K562 (cell line): ENCODE data around the gene CIAO1. TPM values are rescaled to one million over a fixed set of nuclear protein-coding genes. Genes with fewer than 3 reads are reported as not detected.

Experiments used
- ATAC-seq: fragments of 200-7000 bp; cut with Tn5 transposase; 3 replicates; pipeline ENCODE4 v1.9.1; 2020; ENCODE audit warnings: moderate library complexity
- BruUV-seq: library from RNA; stranded (reverse); fragments of 400-500 nt; replicated peaks from 2 replicates; lab custom pipeline; 2021; lab: Mats Ljungman, UMichigan
- CTCF ChIA-PET: fragments of 300-600 bp; formaldehyde crosslinking; extraction: SDS; loops from one replicate; lab custom pipeline; 2021; ENCODE audit warnings: low intra/inter-chr PET ratio; lab: Yijun Ruan, JAX
- POLR2A ChIA-PET: fragments of 300-600, 350-650 bp; sonication (Branson Sonifier 250); formaldehyde crosslinking; extraction: SDS; loops from one replicate; lab custom pipeline; 2021; ENCODE audit warnings: antibody characterized with exemption, inconsistent platforms; lab: Yijun Ruan, JAX
- DNase-seq, 4 experiments: peaks; one replicate each; pipeline versions ENCODE4 v3.0.0 to v3.0.0-alpha.2; 2011 to 2018; ENCODE audit warnings: low spot score in 3 of 4, mixed read lengths in 3 of 4; ENCODE audit errors: extremely low read depth in 1 of 4
- FAIRE-seq: peaks from 2 replicates; lab custom pipeline; 2011; peaks lifted over from hg19 to GRCh38; lab: Jason Lieb, UNC
- H2AFZ ChIP-seq: 2 replicates; pipeline ENCODE4 v1.6.0; 2011; ENCODE audit warnings: low read depth, low read length, control low read depth, inconsistent platforms
- H3K27ac ChIP-seq: fragments of 200-600 bp; 3 replicates; pipeline ENCODE4 v1.8.0; 2011; ENCODE audit warnings: low read depth, mild to moderate bottlenecking, control low read depth, inconsistent platforms, low read length, moderate library complexity, mixed read lengths; ENCODE audit errors: extremely low read depth
- H3K27me3 ChIP-seq, 2 experiments: fragments of 300-600 bp in 1 of 2; 2 replicates in 1 of 2; 3 replicates in 1 of 2; pipeline versions ENCODE4 v1.6.0 to v1.8.0; 2011; ENCODE audit warnings: inconsistent platforms in 2 of 2, low read length in 2 of 2, mild to moderate bottlenecking in 1 of 2, mixed read lengths in 1 of 2, moderate library complexity in 1 of 2; ENCODE audit not compliant: control insufficient read depth in 2 of 2, insufficient read depth in 2 of 2
- H3K36me3 ChIP-seq: fragments of 300-600 bp; 3 replicates; pipeline ENCODE4 v1.8.0; 2011; ENCODE audit warnings: mild to moderate bottlenecking, low read length, inconsistent platforms; ENCODE audit not compliant: control insufficient read depth, insufficient read depth
- H3K4me1 ChIP-seq, 2 experiments: fragments of 200-600 bp in 1 of 2; replicated peaks in 1 of 2; 2 replicates in 1 of 2; 3 replicates in 1 of 2; pipeline versions ENCODE4 v1.5.1 to v1.8.0; 2011; ENCODE audit warnings: inconsistent platforms in 2 of 2, low read length in 2 of 2, mild to moderate bottlenecking in 1 of 2, mixed read lengths in 1 of 2, moderate library complexity in 1 of 2; ENCODE audit not compliant: control insufficient read depth in 2 of 2, insufficient read depth in 2 of 2
- H3K4me2 ChIP-seq: 2 replicates; pipeline ENCODE4 v1.6.1; 2011; ENCODE audit warnings: low read length, control low read depth, inconsistent platforms, mixed read lengths; ENCODE audit not compliant: insufficient read depth
- H3K4me3 ChIP-seq: fragments of 200-600 bp; sonication (generic), shearing (Covaris generic); 2 replicates; pipeline ENCODE4 v1.5.1; 2016; ENCODE audit warnings: control low read depth, inconsistent platforms
- H3K79me2 ChIP-seq: fragments of 200-600 bp; 3 replicates; pipeline ENCODE4 v1.8.0; 2011; ENCODE audit warnings: low read length, inconsistent platforms; ENCODE audit not compliant: control insufficient read depth, insufficient read depth
- H3K9ac ChIP-seq, 2 experiments: 2 replicates each; pipeline versions ENCODE4 v1.6.0 to v1.6.1; 2011; ENCODE audit warnings: low read depth in 2 of 2, low read length in 2 of 2, control low read depth in 1 of 2, inconsistent platforms in 1 of 2, mild to moderate bottlenecking in 1 of 2, mixed read lengths in 1 of 2; ENCODE audit not compliant: insufficient read depth in 1 of 2
- H3K9me1 ChIP-seq: one replicate; pipeline ENCODE4 v1.6.0; 2011; ENCODE audit warnings: inconsistent platforms, mild to moderate bottlenecking, low read length, moderate library complexity; ENCODE audit not compliant: control insufficient read depth, insufficient read depth
- H3K9me3 ChIP-seq: replicated peaks from 2 replicates; pipeline ENCODE4 v1.5.1; 2011; ENCODE audit warnings: low read depth, low read length, inconsistent platforms; ENCODE audit not compliant: control insufficient read depth, insufficient read depth
- H4K20me1 ChIP-seq: replicated peaks from 2 replicates; pipeline ENCODE4 v1.6.1; 2011; ENCODE audit warnings: low read length, inconsistent platforms, mixed read lengths; ENCODE audit not compliant: control insufficient read depth, insufficient read depth
- CBX5 ChIP-seq: IDR thresholded peaks from 2 replicates; pipeline ENCODE4 v1.6.1; 2014; ENCODE audit warnings: low read depth, borderline replicate concordance
- CTCF ChIP-seq, 3 experiments: IDR thresholded peaks in 2 of 3; conservative IDR thresholded peaks in 1 of 3; 2 replicates each; pipeline ENCODE4 v1.5.1; 2011 to 2012; ENCODE audit warnings: low read length in 3 of 3, mild to moderate bottlenecking in 3 of 3, control low read depth in 2 of 3, improper control_type of control experiment in 1 of 3, inconsistent platforms in 1 of 3, low read depth in 1 of 3, mixed read lengths in 1 of 3, moderate library complexity in 1 of 3; ENCODE audit not compliant: insufficient read depth in 2 of 3
- ETS1 ChIP-seq: conservative IDR thresholded peaks from 2 replicates; pipeline ENCODE4 v1.6.1; 2011; ENCODE audit warnings: low read depth, mild to moderate bottlenecking, low read length; ENCODE audit not compliant: control insufficient read depth
- FOXA3 ChIP-seq, 2 experiments: fragments of 450-650 bp in 1 of 2; sonication (generic) in 1 of 2; formaldehyde crosslinking; IDR thresholded peaks in 1 of 2; conservative IDR thresholded peaks in 1 of 2; 2 replicates each; pipeline versions ENCODE4 v1.4.0 to v1.8.0; 2020 to 2022; ENCODE audit warnings: mild to moderate bottlenecking in 2 of 2, missing genetic modification reagents in 1 of 2
- HDAC2 ChIP-seq: fragments of 450-650 bp; IDR thresholded peaks from 2 replicates; pipeline ENCODE4 v1.6.1; 2016; ENCODE audit warnings: mild to moderate bottlenecking
- HMGN3 ChIP-seq: IDR thresholded peaks from 2 replicates; pipeline ENCODE4 v1.6.1; 2011; ENCODE audit warnings: borderline replicate concordance, low read depth, mild to moderate bottlenecking, mixed read lengths, low read length; ENCODE audit not compliant: insufficient read length; ENCODE audit errors: extremely low read depth
- RAD21 ChIP-seq, 2 experiments: fragments of 250-450 bp in 1 of 2; fragments of 450-650 bp in 1 of 2; sonication (Bioruptor Pico) in 1 of 2; formaldehyde crosslinking in 1 of 2; IDR thresholded peaks in 1 of 2; conservative IDR thresholded peaks in 1 of 2; 2 replicates each; pipeline versions ENCODE4 v1.4.0 to v1.8.0; 2020 to 2022; ENCODE audit warnings: mild to moderate bottlenecking in 2 of 2, moderate library complexity in 1 of 2
- SMC3 ChIP-seq: conservative IDR thresholded peaks from 2 replicates; pipeline ENCODE4 v1.6.1; 2011; ENCODE audit warnings: low read depth, low read length, improper control_type of control experiment; ENCODE audit not compliant: insufficient read depth
- ZBTB12 ChIP-seq: fragments of 250-450 bp; sonication (Bioruptor Pico); IDR thresholded peaks from 2 replicates; pipeline ENCODE4 v1.4.0; 2020
- ZBTB33 ChIP-seq: sonication (generic); formaldehyde crosslinking; IDR thresholded peaks from 2 replicates; pipeline ENCODE4 v1.8.1; 2023; ENCODE audit warnings: mild to moderate bottlenecking, missing genetic modification reagents
- ZFPM2 ChIP-seq: fragments of 250-450 bp; sonication (Bioruptor Pico); IDR thresholded peaks from 2 replicates; pipeline ENCODE4 v1.5.1; 2022; ENCODE audit warnings: mild to moderate bottlenecking
- ZKSCAN1 ChIP-seq: fragments of 150-350 bp; IDR thresholded peaks from 2 replicates; pipeline ENCODE4 v1.6.1; 2016; ENCODE audit warnings: low read depth, low read length
- ZNF212 ChIP-seq: fragments of 450-650 bp; formaldehyde crosslinking; IDR thresholded peaks from 2 replicates; pipeline ENCODE4 v1.4.0; 2020; ENCODE audit warnings: mild to moderate bottlenecking
- WGBS: fragments of 100-300 bp; shearing (Covaris generic); methylation state at CpG from one replicate; pipeline ENCODE4 v1.1.6; 2016; ENCODE audit warnings: low coverage, mixed read lengths; ENCODE audit not compliant: insufficient coverage; ENCODE audit errors: missing lambda C conversion rate; 5-methylcytosine and 5-hydroxymethylcytosine counted together
- in situ Hi-C: fragments of 300-500 bp; cut with MboI; formaldehyde crosslinking; loops from 4 replicates; pipeline ENCODE4 v1.15.0; 2018; ENCODE audit warnings: inconsistent platforms, mixed read lengths
- intact Hi-C: fragments of 100-400 bp; cut with micrococcal nuclease; formaldehyde crosslinking; loops from 2 replicates; pipeline ENCODE4 v1.14.2; 2022
- polyA plus RNA-seq, 8 experiments: library from polyadenylated mRNA; depleted of rRNA in 4 of 8; stranded (reverse) in 5 of 8; unstranded in 3 of 8; fragments of >200 nt; fragmentation: Nextera tagmentation in 2 of 8; fragmentation: Illumina TruSeq in 1 of 8; extraction: Ambion mirVana in 2 of 8; extraction: Trizol in 1 of 8; gene quantifications; 2 replicates each; pipeline versions ENCODE4 v1.2.1 to v1.2.3, GENCODE V29; 2011 to 2014; ENCODE audit warnings: inconsistent platforms in 1 of 8, missing spikeins in 1 of 8
- total RNA-seq, 7 experiments: library from RNA; depleted of rRNA in 6 of 7; stranded (reverse); fragments of >200 nt in 6 of 7; fragmentation: Illumina TruSeq in 2 of 7; extraction: Trizol in 2 of 7; gene quantifications; 2 replicates each; pipeline versions ENCODE4 v1.2.1 to v1.2.3, GENCODE V29; 2011 to 2021; ENCODE audit warnings: low replicate concordance in 1 of 7

The CIAO1 gene
- total and polyA plus RNA-seq, 9 of the 15 experiments (the other 6 are each of a cell fraction or from before 2014, with no cell fraction given), result 11.4 to 156 (median 92.8) TPM

- WGBS, result 69% methylated on average over 11 of the region's 12 CpGs
- TF ChIP-seq ZBTB33 (CRISPR knock-in tag) (peak; percentile 45; the same call in 1 of the 2 replicates), ETS1 (0 out of 2 replicates have a peak, but pooled peaks have one; percentile 37), SMC3 (no peak), ZKSCAN1 (no peak), ZBTB12 (CRISPR knock-in tag) (no peak), RAD21 (CRISPR knock-in tag; conservative IDR thresholded peaks at IDR 0.05 in 1 of 2, IDR thresholded peaks at IDR 0.05 in 1 of 2) (peak; percentile 42 to 50), FOXA3 (CRISPR knock-in tag; conservative IDR thresholded peaks at IDR 0.05 in 1 of 2, IDR thresholded peaks at IDR 0.05 in 1 of 2) (peak in 1 of 2 experiments; percentile 60; a peak in 1 of 4 replicates), CTCF (IDR thresholded peaks at IDR 0.05 in 2 of 3, conservative IDR thresholded peaks at IDR 0.05 in 1 of 3; ENCODE audit: insufficient read depth in 2 of 3, low read depth in 1 of 3, low read length in 3 of 3) (peak; percentile 62 to 66 (median 63)), ZNF212 (no peak), HDAC2 (no peak), CBX5 (no peak), HMGN3 (no peak), ZFPM2 (CRISPR knock-in tag) (no peak)
Measured at GRCh38 chr2:96267159-96267971, 1.3 kb downstream of the CIAO1 start.

More at GRCh38 chr2:96267159-96267971, 1.3 kb downstream of the CIAO1 start:
- peak; percentile 46 to 71 (median 50) for DNase-seq
- CTCF ChIA-PET, result interaction anchor here (1.1 kb wide), 2 partner anchors 127 to 130 kb away, joined by 3 read pairs; no protein-coding TSS in a partner anchor
- ATAC-seq, result peak; percentile 36
- H4K20me1 ChIP-seq, result 0 out of 2 replicates have a peak, but pooled peaks cover 13% of the 10 kb centered on the region
- H3K4me1 ChIP-seq, result peaks cover 18 to 25% of the 10 kb centered on the region in 2 experiments; a peak in 4 of 5 replicates
- intact Hi-C loops (loop anchor here (2.0 to 10.0 kb wide), 2 partner anchors 93 to 237 kb away; partner anchors contain the start of gene NEURL3), in situ Hi-C loops (no loop called here)
- POLR2A ChIA-PET, result interaction anchor here (0.6 to 1.3 kb wide), 5 partner anchors 8 to 269 kb away, joined by 3 to 4 read pairs (median 3); partner anchors contain the start of gene SNRNP200
- no peak overlapping the region; the same call in 2 of the 3 replicates for H3K27ac ChIP-seq
- no TSS peak for BruUV-seq
- H3K79me2 ChIP-seq, result peaks cover 48% of the 10 kb centered on the region
- no peaks in the 10 kb centered on the region for H3K9me1 ChIP-seq
- no peaks in the 10 kb centered on the region for H3K9me3 ChIP-seq
- peak overlapping the region; percentile 99 for H3K4me2 ChIP-seq
- H3K27me3 ChIP-seq, result no peaks in the 10 kb centered on the region
- H2AFZ ChIP-seq, result no peak overlapping the region
- peak overlapping the region; percentile 84 for H3K4me3 ChIP-seq
- no peak for FAIRE-seq
- H3K36me3 ChIP-seq, result peaks cover 59% of the 10 kb centered on the region
- H3K9ac ChIP-seq, result peak overlapping the region; percentile 89 to 99; a peak in 3 of 4 replicates
